AG04449 (cell line): ENCODE data around the gene OR51M1.
"Not testable (repeated sequence)": the region's sequence is repeated elsewhere in the genome, so short reads cannot be mapped to it uniquely, and the experiment has no call there.

ENCODE experiments used
- CTCF ChIA-PET: fragments of 350-600 bp; formaldehyde crosslinking; extraction: SDS; loops from one replicate; lab custom pipeline; 2021; ENCODE audit warnings: antibody characterized with exemption; lab: Yijun Ruan, JAX
- POLR2A ChIA-PET: fragments of 400-600, 350-600 bp; formaldehyde crosslinking; extraction: SDS; loops from one replicate; lab custom pipeline; 2020; ENCODE audit warnings: antibody characterized with exemption, inconsistent platforms; lab: Yijun Ruan, JAX
- DNase-seq: peaks from one replicate; pipeline ENCODE4 v3.0.0-alpha.2; 2010; ENCODE audit warnings: low read depth, low spot score
- H3K4me3 ChIP-seq: 2 replicates; pipeline ENCODE4 v1.5.1; 2011; ENCODE audit warnings: low read depth, mild to moderate bottlenecking, control low read depth, low read length
- TF ChIP-seq, protein P1 (sequence below): IDR thresholded peaks from one replicate; pipeline ENCODE4 v1.5.1; 2011; ENCODE audit warnings: mild to moderate bottlenecking, moderate library complexity, low read length, control low read depth, inconsistent platforms; ENCODE audit not compliant: insufficient read depth; ENCODE audit errors: missing control alignments

The OR51M1 gene

DNA sequence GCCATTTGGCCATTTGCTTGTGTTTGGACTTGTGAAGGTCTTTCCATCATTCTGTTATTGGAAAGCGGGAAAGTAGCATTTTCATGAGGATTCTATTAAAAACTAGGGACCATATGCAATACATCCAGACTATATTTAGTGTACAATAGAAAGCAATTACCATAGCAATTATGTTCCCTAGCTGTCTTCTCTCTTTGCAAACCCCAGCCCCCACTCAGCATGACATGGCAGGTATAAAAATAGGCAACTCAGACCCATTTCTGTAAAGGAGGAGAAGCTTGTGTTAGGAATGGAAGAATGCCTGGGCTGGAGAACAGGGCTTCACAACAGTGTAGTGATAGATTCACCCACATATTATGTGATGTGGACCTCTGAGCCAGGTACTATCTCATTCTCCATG lies 19.9 kb upstream of the OR51M1 start:
- CTCF ChIA-PET: interaction anchor here (0.6 to 2.6 kb wide), 5 partner anchors 9 to 862 kb away, joined by 3 to 12 read pairs (median 4); no protein-coding TSS in a partner anchor
- DNase-seq: no peak
- H3K4me3 ChIP-seq: no peak overlapping the region
- POLR2A ChIA-PET: interaction anchor here (0.7 to 1.3 kb wide), 3 partner anchors 18 to 83 kb away, joined by 3 to 4 read pairs (median 3); no protein-coding TSS in a partner anchor
- TF ChIP-seq, protein P1, sequence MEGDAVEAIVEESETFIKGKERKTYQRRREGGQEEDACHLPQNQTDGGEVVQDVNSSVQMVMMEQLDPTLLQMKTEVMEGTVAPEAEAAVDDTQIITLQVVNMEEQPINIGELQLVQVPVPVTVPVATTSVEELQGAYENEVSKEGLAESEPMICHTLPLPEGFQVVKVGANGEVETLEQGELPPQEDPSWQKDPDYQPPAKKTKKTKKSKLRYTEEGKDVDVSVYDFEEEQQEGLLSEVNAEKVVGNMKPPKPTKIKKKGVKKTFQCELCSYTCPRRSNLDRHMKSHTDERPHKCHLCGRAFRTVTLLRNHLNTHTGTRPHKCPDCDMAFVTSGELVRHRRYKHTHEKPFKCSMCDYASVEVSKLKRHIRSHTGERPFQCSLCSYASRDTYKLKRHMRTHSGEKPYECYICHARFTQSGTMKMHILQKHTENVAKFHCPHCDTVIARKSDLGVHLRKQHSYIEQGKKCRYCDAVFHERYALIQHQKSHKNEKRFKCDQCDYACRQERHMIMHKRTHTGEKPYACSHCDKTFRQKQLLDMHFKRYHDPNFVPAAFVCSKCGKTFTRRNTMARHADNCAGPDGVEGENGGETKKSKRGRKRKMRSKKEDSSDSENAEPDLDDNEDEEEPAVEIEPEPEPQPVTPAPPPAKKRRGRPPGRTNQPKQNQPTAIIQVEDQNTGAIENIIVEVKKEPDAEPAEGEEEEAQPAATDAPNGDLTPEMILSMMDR: no peak

DNA sequence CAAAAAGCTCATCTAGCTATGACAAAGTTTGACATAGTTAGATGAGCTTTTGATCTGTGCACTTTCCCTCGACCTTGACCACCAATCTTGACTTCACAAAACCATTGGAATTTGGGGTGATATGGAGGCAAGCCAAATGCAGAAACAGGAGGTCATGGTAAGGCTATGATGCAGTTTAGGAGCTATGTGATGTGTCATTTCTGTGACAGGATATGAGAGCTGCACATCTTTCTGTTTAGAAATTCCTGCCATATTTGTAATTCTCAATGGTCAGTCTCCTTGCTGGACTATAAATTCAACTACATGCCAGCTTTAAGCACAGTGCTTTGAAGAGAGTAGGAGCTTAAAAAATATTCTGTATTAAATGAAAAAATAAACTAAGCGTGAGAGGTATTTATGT lies 19.4 kb upstream of the OR51M1 start:
- TF ChIP-seq, protein P1: no peak
- ChIA-PET POLR2A (interaction anchor here (0.8 to 1.3 kb wide), 3 partner anchors 75 to 232 kb away, joined by 3 read pairs; partner anchors contain the start of gene TRIM6), CTCF (interaction anchor here (0.6 to 2.6 kb wide), 7 partner anchors 9 to 756 kb away, joined by 3 to 12 read pairs (median 4); partner anchors contain the start of gene TRIM68)
- H3K4me3 ChIP-seq: no peak overlapping the region
- DNase-seq: peak; percentile 77

DNA sequence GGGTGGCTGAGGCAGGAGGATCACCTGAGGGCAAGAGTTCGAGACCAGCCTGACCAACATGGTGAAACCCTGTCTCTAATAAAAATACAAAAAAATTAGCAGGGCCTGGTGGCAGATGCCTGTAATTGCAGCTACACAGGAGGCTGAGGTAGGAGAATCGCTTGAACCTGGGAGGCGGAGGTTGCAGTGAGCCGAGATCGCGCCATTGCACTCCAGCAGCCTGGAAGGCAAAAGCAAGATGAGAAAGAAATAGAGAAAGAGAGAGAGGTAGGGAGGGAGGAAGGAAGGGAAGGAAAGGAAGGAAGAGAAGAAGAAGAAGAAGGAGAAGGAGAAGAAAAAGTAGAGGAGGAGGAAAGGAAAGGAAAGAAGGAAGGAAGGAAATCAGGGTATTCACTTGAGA lies 17.2 kb upstream of the OR51M1 start:
- DNase-seq, H3K4me3 ChIP-seq, CTCF ChIA-PET, POLR2A ChIA-PET: not testable (repeated sequence)

DNA sequence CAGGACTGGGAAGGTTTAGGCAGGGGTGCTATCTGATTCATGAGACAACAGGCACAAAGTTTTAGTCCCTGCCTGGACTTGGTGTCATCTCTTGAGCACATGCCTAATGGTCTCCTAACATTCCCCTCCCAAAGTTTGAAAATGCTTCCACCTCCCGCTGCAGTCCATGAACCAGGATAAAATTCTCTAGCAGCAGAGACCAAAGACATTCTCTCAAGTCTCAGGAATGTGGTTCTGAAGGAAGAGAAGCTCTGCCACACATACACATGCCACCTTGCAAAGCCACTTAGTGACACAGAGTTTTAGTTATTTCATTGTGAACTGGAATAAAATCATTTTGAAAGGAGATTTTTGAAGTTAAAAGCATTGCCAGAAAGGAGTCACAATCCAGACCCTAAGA lies 16.8 kb upstream of the OR51M1 start:
- POLR2A ChIA-PET: interaction anchor here (0.9 kb wide), 1 partner anchor 170 kb away, joined by 3 read pairs; no protein-coding TSS in a partner anchor
- CTCF ChIA-PET: interaction anchor here (0.6 to 1.8 kb wide), 6 partner anchors 15 to 243 kb away, joined by 3 to 10 read pairs (median 4); no protein-coding TSS in a partner anchor
- no peak overlapping the region for H3K4me3 ChIP-seq
- TF ChIP-seq, protein P1: no peak
- no peak for DNase-seq

DNA sequence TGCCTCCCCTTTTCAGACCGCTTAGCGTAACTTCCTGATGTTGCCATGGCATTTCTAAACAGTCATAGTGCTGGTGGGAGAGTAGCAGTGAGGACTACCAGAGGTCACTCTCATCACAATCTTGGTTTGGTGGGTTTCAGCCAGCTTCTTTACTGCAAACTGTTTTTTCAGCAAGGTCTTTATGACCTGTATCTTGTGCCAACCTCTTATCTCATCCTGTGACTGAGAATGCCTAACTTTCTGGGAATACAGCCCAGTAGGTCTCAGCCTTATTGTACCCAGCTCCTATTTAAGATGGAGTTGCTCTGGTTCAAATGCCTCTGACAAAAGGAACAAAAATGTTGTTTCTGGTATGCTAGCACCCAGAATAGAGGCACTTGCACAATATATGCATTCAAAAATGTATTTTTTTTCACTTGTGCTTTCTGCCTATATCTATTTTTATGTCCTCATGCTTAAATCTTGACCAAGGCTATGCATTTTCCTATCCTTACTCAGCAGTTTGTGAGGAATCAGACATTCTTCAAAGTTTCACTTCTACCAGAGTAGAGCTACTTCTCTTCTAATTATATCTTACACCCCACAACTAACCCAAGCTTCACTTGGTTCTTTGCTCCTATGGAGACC lies 16.1 kb upstream of the OR51M1 start:
- no peak overlapping the region for H3K4me3 ChIP-seq
- CTCF ChIA-PET: interaction anchor here (0.6 to 1.8 kb wide), 7 partner anchors 14 to 244 kb away, joined by 3 to 10 read pairs (median 4); no protein-coding TSS in a partner anchor
- TF ChIP-seq, protein P1: no peak
- POLR2A ChIA-PET: interaction anchor here (0.7 to 1.1 kb wide), 3 partner anchors 79 to 322 kb away, joined by 3 to 8 read pairs (median 3); partner anchors contain the start of gene TRIM22
- peak; percentile 93 for DNase-seq

DNA sequence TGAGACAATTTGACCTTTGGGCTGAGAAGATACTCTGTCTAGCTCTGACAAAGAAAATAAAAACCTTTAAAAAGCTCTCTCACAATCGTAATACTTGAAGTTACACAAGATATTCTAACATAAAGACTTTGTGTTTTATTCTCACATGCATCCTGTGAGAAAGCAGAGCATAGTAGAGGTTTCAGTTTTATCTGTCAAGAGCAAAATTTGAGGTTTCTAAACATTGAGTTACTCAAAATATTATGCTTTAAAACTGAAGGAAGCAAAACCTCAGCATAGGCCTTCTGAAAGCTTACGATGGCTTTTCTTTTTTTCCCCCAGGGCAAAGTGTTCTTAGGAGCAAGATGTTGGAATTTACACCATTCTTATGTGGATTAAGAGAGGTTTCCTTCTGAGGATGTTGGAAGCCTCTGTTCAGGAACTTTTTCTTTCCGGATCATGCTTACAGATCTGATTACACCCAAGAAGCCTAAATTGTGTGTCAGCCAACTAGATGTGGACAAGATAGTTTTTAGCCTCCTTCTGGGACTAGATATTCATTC lies 15.0 kb upstream of the OR51M1 start:
- no peak for DNase-seq
- TF ChIP-seq, protein P1: no peak
- ChIA-PET CTCF (interaction anchor here (1.0 to 1.8 kb wide), 5 partner anchors 13 to 245 kb away, joined by 4 to 10 read pairs (median 6); no protein-coding TSS in a partner anchor), POLR2A (interaction anchor here (1.1 kb wide), 1 partner anchor 80 kb away, joined by 8 read pairs; no protein-coding TSS in a partner anchor)
- no peak overlapping the region for H3K4me3 ChIP-seq
